HG03095 (cell line): Measurements from ENCODE around the gene KCNS1.
"Not testable (repeated sequence)": the region's sequence is repeated elsewhere in the genome, so short reads cannot be mapped to it uniquely, and the experiment has no call there.

Experiments used
- ATAC-seq: cut with Tn5 transposase; IDR thresholded peaks from one replicate; pipeline ENCODE4 v1.9.1; 2021; ENCODE audit warnings: moderate library complexity; ENCODE audit not compliant: unreplicated experiment

Gene KCNS1

DNA sequence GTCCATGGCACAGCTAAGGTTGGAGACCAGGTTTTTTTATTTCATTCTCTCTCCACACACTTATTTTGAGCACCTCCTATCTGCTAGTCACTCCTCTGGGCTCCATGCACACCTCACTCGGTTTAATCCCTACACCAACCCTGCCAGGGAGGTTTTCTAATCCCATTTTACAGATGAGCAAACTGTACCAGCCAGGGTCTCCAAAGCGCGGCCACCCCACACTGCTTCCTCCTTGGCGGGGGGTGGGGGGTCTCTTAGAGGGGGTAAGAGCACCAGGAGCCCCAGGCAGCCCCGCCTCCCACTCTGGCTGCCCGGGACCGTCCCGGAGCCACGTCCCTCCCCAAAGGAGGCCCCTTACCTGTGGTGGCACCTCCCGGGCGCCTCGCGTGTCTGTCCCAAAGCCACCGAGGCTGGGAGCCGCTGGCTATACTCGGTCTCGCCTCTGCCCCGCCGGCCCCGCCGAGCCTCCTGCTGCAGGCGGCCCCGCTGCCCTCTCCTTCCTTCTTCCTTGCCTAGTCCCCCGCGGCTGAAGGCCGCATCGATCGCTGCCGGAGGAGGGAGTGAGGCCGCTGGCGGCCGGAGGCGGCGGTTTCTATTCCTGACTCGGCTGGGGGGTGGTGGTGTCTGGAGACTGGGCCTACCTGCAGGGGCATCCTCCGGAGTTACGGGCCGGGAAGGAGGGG, at the start of gene KCNS1:
Gene KCNS1, minus strand, starts transcription at position 565 of the 683 bp plus-strand sequence. CDS start 1,891 bp downstream, outside the sequence.
- no peak for ATAC-seq

DNA sequence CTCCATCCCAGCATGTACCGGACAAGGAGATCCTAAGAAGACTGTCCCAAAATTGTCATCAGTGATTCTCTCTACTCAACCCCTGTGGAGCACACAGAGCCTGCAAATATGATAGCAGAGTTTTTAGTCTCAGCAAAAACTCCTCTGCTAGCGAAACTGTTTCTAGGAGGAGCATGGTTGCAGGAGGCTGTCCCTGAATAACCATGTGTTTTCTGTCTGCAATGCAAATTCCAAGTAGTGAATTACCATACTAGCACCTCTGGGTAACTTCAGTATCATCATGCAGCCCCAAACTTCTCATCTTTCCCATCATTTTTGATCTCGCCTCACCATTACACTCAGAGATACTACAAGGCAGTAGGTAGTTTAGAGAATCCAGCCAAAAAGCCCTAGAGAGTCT, 48.1 kb upstream of the KCNS1 start:
- ATAC-seq: no peak

- ATAC-seq: no peak
These were observed 39.9 kb upstream of the KCNS1 start for GRCh38 chr20:45140836-45141235.

GRCh38 chr20:45139733-45140375, 38.9 kb upstream of the KCNS1 start:
- ATAC-seq: not testable (repeated sequence)

DNA sequence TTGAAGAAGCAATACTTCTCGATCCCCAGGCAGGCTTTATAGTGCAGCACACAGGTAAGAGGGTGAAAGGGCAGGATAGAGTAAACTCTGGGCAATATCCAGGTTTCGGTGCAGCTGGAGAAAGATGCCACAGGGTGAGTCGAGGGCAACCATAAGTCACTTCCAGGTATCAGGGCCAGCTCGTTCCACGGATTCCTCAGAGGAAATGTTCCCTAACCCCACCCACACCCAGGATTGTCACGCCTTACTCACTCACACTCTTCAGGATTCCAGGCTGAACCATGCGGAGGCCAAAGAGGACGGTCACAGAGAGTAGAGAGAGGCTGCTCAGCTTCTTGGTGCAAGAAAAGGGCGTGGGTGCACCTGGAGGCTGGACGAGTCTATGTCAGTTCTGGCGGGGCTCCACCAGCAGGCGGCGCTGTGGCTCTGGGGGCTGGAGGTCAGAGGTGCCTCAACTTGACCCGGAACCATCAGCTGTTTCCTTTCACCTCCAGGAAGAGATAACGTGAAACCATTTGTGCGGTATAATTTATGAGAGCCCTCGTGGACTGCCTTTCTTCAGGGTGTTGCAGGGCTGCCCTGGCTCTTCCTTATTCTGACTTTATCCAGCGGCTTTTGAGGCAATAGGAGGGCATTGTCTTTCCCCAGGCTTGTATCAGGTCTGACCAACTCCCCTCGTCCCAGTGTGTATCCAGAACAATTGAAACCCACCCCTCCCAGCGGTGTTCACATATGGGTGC, 37.8 kb upstream of the KCNS1 start:
- no peak for ATAC-seq

DNA sequence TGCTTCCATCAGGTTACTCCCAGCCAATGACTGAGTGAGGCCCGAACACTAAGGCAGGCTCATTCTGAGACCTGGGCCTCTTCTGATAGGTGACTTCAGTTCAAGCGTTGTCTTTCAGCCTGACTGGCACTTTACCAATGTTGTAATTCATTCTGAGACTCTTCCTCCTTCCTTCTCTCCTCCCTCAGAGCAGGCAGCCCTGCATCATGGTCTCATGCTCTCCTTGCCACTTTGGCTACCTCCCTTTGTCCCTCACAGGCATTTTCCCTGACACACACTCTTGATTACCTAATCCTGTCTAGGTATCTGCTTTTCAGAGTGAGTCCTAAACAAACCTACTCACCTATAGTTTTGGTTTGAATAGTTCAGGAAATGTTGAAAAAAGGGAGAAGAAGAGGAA, 36.0 kb upstream of the KCNS1 start:
- no peak for ATAC-seq

DNA sequence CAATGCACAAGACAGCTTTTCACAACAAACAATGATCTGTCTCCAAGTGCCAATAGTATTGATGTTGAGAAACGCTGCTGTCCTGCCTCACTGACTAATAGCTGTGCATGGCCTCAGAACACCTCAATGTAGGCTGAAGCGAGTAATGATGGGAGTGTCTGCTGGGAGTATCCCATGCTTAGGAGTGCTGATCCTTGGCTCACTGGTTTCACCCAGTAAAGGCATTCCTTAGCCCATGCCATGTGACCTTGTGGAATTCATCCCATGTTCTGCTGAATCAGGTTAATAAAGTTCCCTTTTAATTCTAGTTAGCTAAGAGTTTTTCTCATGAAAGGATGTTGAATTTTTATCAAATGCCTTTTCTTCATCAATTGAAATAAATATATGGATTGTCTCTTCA, 27.2 kb upstream of the KCNS1 start:
- ATAC-seq: no peak

DNA sequence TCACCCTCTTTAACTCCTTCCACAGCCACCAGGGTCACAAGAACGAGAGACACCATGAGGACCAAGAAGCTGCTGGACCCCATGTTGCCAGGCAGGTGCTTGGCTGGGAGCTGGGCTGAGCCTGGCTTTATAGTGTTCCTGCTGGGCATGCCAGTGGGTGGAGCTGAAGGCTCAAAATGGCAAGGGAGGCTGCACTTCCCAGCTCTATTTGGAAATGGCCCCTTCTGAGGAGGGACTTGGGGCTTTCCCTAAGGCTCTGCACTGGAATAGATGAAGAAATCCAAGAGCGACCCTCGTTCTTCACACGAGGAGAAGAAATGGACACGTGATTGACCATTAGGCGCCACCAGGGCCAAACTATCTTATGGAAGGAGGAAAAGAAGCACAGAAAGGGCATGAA, 23.4 kb upstream of the KCNS1 start, which contains the start of gene WFDC12:
Gene WFDC12, minus strand, starts transcription at position 101 of the 400 bp plus-strand sequence. Its CDS starts 18 bp downstream, at position 83.
- no peak for ATAC-seq

- ATAC-seq: no peak
These were observed 20.5 kb upstream of the KCNS1 start for GRCh38 chr20:45121388-45121787.

GRCh38 chr20:45119556-45120266, 18.8 kb upstream of the KCNS1 start:
- ATAC-seq: no peak

- no peak for ATAC-seq
These were observed 17.1 kb upstream of the KCNS1 start for GRCh38 chr20:45118028-45118427.

- no peak for ATAC-seq
These were observed 16.7 kb upstream of the KCNS1 start for GRCh38 chr20:45117581-45117980.

GRCh38 chr20:45115829-45116228, 14.9 kb upstream of the KCNS1 start:
- no peak for ATAC-seq

- no peak for ATAC-seq
These were observed 14.5 kb upstream of the KCNS1 start for GRCh38 chr20:45115386-45115774.

DNA sequence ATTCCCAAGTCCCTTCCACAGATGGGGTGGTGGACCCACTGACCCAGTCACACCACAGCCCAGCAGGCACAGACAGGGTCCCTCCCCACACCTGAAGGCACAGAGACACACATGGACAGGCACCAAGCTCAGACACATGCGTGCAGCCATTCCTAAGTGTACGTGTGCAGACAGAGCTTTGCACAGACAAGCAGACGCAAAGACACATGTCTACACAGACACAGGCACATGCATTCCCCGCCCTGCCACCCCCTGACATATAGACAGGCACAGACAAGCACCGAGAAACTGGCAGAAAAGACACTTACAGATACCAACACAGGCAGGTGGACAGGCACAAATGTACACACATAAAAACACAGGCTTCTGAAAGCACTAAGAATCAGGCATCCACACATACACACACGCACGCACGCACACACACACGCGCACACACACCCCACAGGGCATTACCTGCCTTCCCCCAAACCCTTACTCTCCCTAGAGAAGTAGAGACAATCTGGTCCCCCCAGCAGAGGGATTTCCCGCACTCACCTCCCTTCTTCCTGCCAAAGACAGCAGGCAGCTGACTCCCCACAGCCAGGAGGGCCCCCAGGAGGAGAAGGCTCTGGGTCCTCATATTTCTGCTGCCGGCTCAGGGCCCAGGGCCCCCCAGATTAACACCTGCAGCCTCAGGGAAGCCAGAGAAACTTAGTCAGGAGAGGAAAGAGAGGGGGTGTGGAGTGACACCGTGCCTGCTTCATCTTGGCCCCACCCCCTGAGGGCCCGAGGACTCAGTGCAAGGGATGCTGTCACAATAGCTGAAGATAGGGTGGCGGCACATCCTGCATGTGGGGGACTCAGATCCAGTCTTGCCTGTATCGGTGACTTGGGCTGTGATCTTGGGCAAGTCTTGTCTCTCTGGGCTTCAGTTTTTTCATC, 13.8 kb upstream of the KCNS1 start, which contains the start of gene WFDC5:
Gene WFDC5, minus strand, starts transcription at position 710 of the 921 bp plus-strand sequence. Its CDS starts 91 bp downstream, at position 619.
- ATAC-seq: no peak

- ATAC-seq: no peak
These were observed 12.9 kb upstream of the KCNS1 start for GRCh38 chr20:45113865-45114264.

DNA sequence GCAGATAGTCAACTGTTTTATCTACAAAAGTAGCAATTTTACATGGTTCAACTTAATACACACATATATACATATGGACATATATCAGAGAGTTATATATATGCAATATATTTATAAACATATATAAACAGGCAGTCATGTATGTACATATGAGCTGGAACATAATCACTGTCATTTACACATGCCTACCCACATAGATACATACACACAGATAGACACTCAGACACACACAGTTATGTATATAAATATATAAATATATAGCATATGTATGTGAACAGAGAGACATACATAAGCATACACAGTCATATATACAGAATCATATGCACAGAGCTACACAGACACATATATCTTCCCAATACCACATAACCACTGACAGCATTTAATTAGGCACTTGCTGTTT, 11.8 kb upstream of the KCNS1 start:
- ATAC-seq: no peak

GRCh38 chr20:45111799-45112471, 11.0 kb upstream of the KCNS1 start:
- ATAC-seq: no peak

DNA sequence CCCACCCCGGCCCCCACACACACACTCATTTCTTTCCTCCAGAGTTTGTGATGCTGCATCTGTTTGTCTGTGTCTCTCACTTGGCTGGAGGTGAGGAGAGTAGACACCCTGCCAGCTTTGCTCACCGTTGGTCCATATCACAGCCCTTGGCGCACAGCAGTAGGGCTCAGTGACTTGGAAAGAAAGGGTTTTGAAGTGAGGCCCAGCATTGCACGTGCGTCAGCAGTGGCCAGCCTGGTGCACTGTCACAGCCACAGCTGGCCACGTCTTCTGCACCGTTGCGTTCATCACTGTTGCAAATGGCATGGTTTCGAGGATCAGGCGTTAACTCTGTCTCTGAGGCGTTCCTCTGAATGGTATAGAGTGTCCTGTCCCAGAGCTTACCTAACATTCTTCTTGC, 10.4 kb upstream of the KCNS1 start:
- ATAC-seq: no peak

DNA sequence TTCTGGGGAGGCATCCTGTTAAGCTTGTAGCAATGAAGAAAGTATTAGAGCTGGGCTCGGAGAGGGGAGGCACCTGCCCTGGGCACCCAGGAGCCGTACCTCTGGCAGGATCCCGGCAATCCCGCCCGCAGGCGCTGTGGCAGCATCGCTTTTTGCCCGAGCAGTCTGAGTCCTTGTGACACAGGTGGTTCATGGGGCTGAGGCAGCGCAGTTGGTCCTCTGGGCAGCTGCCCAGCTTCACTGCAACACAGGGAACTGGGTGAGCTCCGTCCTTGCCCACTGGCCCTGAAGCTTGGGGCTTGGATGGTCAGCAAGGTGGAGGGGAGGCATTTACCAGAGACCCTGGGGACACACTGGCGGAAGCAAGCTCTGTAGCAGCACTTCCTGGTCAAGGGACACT, 9.4 kb upstream of the KCNS1 start:
- ATAC-seq: no peak
